HK-2 (cell line): Measurements from ENCODE around the gene DERA.
"Not testable (repeated sequence)": the region's sequence is repeated elsewhere in the genome, so short reads cannot be mapped to it uniquely, and the experiment has no call there.

Experiments
- DNase-seq: peaks from one replicate; pipeline ENCODE4 v3.0.0-alpha.2; 2018; ENCODE audit not compliant: unreplicated experiment

Gene DERA

DNA sequence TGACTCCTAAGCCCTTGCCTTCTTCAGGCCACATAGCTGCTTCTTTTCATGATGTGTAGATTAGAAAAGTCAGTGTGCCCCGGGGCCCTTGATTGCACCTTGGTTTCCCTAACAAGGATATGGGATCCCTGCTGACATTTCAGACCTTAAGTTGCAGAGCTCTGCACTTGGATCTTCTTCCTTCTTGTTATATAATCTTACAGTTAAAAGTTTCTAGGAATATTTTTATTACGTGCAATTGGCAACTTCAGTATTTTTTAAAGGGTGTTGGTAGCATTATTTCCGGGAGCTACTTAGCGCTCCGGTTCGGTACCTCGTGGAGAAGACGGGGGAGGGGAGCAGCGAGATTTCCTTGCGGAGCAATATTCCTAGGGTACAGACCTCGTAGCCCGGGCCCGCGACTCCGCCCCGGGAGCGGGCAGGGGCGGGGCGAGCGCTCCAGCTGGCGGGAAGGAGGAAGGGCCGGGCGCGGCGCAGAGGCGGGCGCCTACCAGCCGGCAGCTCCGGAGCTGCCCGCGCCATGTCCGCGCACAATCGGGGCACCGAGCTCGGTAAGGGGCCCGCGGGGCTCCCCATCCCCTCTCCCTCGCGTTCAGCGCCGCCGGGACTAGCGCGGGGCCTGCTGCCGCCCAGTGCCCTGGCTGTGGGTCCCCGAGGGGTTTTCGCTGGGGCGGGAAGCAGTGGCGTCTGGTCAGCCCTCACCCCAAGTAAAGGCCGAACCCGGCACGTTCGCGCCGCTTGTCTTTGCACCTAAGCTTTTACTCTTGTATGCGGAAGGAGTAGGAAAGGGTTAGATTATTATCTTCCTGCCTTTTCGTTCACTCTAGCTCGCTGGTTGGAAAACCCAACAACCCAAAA, at the start of gene DERA:
DERA (plus strand) TSS at position 469 of the 858 bp plus-strand sequence; CDS start at position 521, 52 bp downstream.
- DNase-seq: peak; percentile 87

DNA sequence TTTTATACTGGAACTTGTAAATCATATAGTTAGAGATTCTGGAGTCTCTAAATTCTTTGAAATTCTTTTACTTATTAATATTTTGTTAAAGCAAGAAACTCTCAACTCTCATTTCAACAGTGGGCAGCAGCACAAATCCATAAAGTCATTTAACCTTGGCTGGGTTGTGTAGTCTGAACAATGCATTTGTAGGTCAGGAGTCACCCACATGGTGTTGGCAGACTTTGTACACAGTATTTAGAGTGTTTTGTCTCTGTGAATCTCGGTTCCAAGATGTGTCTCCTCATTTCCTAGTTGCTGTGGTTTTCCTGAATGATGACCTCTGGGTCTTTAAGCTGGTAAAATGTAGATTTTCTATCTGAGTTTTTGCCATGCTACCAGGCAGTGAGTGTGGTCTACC, 49.7 kb upstream of the DERA start:
- no peak for DNase-seq

DNA sequence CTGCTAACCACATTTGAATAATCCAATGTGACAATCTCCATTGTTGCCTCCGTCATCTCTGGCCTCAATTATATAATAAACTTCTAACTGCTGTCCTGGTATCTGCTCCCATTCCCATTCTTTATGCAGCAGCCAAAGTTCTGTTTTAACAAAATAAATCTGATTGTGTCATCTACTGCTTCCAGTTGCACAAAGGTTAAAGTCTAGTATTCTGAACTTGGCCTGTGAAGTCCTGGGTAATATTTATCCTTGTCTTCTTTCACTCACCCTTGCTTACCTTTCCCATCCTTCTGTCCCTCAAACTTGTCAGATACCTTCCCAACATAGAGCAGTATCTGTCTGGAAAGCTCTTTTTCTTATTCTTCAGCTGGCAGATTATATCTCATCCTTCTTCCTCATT, 48.3 kb upstream of the DERA start:
- no peak for DNase-seq

DNA sequence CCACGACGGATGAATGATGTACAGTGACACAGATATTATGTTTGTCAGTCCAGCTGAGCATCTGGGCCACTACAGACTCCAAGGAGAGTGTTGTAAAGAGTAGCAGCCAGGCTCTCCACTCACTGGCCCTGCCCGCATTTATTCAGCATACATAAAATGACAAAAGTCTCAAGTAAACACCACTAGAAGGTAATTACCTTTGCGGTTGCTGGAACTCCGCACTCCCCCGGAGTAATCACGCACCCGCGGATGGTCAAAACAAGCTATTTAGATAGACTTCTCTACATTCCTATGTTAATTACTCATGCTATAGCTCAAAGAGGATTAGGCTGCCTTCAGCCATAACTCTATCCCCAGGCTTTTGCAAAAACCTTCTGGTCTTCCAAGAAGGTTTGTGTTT, 47.8 kb upstream of the DERA start:
- DNase-seq: no peak

DNA sequence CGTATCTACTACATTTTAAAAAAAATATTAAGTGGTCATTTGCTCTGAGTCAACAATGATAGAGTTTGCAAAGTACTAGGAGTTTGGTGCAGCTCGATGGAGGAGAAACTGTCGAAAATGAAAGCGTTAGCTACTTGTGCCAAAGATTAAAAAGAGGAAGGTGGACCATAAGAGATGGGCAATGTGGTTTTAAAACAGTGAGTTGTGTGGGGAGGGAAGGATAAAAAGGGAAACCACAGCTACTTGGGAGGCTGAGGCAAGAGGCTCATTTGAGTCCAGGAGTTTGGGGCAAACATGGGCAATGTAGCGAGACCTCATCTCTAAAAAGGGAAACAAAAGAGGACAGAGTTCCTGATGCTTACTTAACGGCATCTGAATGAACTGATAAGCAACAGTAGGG, 47.1 kb upstream of the DERA start:
- DNase-seq: no peak

DNA sequence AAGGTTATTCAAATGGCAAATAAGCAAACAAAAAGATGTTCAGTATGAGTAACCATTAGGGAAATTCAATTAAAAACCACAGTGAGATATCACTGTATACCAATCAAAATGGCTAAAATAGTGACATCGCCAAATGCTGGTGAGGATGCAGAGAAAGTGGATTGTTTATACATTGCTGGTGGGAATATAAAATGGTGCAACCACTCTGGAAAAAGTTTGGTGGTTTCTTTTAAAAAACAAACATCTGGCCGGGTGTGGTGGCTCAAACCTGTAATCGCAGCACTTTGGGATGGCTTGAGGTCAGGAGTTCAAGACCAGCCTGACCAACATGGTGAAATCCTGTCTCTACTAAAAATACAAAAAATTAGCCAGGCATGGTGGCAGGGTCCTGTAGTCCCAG, 42.9 kb upstream of the DERA start:
- DNase-seq: no peak

DNA sequence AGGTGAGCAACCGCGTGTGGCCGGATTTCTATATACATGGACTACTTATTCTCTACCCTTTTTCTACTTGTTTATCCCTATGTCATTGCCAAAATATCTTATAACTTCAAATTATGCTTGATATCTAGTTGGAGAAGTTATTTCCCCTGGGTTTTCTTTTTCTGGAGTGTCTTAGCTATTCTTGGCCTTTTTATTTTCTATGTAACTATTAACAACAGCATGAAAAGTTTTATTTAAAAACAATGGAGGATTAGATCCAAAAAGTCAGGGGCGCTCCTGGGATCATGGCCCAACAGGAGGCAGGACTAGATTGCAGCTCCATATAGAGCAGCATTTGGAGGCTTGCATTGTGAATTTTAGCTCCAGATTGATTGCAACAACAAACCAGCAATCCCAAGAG, 37.6 kb upstream of the DERA start:
- no peak for DNase-seq

DNA sequence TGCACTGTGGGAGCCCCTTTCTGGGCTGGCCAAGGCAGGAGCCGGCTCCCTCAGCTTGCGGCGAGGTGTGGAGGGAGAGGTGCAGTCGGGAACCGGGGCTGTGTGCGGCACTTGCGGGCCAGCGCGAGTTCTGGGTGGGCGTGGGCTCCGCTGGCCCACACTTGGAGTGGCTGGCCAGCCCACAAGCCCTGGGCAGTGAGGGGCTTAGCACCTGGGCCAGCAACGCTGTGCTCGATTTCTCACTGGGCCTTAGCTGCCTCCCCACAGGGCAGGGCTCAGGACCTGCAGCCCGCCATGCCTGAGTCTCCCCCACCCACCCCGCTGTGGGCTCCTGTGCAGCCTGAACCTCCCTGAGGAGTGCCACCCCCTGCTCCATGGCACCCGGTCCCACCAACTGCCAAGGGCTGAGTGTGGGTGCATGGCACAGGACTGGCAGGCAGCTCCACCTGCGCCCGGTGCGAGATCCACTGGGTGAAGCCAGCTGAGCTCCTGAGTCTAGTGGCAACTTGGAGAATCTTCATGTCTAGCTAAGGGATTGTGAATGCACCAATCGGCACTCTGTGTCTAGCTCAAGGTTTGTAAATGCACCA, 36.5 kb upstream of the DERA start:
- not testable (repeated sequence) for DNase-seq

DNA sequence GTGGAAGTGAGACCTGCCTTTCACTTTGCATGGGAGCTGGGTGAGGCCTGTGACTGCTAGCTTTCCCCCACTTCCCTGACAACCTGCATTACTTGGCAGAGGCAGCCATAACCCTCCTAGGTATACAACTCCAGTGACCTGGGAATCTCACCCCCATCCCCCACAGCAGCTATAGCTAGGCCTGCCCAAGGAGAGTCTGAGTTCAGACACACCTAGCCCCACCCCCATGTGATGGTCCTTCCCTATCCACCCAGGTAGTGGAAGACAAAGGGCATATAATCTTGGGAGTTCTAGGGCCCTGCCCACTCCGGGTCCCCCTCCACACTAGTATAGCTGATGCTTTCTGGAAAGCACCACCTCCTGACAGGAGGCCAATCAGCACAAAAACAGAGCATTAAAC, 35.3 kb upstream of the DERA start:
- no peak for DNase-seq

DNA sequence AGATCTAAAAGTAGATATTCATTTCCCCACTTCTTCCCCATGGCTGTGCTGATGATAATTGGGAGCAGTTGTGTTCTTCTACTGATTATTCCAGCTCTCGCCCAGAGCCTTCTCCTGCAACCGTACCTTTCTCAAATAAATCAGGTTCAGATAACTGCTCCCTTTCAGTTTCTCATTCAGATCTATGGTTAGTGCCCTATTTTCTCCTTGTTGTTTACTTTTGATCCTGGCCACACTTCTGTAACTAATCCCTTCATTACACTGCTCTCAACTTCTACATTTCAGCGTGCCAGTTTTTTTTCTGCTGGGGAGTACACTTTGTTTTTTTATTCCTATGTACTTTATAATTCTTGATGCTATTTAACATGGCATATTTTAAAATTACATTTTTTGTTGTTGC, 31.7 kb upstream of the DERA start:
- no peak for DNase-seq

DNA sequence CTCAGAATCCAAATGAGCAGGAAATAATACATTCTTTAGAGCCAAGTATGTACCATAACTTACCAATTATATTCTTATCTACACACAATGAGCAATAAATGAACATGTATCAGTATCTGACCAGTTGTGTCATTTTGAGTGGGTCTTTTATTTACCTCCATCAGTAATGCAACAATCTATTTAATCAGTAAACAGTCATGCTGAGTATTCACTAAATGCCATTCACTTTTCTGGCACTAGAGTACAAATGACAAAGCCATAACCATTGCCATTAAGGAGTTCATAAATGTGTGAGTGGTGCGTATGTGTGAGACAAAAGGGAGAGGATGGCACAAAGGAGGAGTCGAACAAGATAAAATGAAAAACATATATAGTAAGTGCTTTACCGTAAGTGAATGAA, 30.4 kb upstream of the DERA start:
- DNase-seq: no peak

DNA sequence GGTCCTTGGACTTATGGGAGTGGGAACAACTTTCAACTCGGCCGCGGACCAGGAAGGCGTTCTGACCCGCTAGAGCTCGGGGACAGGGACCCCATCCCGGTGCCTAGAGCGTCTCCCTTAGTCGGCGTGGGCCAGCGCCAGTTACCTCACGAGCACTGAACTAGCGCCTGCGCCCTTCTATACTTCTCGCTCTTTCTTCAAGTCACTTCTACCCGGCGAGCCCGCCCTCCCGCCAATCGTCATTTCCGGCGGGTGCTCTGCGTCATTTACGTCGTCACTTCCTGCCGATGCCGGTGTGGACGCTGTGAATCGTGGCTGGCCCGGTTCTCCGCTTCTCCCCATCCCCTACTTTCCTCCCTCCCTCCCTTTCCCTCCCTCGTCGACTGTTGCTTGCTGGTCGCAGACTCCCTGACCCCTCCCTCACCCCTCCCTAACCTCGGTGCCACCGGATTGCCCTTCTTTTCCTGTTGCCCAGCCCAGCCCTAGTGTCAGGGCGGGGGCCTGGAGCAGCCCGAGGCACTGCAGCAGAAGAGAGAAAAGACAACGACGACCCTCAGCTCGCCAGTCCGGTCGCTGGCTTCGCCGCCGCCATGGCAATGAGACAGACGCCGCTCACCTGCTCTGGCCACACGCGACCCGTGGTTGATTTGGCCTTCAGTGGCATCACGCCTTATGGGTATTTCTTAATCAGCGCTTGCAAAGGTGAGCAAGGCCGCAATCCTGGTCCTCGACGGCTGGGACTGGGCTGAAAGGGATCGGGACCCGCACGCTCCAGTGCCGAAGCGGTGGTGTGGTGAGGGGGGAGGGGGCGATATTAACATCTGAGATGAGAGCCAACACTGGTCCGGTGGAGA, 28.8 kb upstream of the DERA start, which contains the start of gene STRAP:
STRAP (plus strand) TSS at position 270 of the 854 bp plus-strand sequence; CDS start at position 591, 321 bp downstream.
- peak; percentile 96 for DNase-seq

DNA sequence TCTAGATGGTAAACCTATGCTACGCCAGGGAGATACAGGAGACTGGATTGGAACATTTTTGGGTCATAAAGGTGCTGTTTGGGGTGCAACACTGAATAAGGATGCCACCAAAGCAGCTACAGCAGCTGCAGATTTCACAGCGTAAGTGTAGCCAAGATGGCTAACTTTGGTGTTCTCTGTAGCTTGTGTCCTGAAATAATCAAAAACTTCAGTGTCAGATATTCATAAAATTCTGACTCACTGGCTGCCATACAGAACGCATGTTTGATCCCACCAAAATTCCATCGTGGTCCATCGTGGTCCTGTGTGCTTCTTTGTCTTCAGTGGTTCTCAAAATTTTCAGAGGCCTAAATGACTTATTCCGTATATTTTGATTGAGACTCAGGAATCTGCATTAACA, 27.6 kb upstream of the DERA start:
- DNase-seq: no peak

DNA sequence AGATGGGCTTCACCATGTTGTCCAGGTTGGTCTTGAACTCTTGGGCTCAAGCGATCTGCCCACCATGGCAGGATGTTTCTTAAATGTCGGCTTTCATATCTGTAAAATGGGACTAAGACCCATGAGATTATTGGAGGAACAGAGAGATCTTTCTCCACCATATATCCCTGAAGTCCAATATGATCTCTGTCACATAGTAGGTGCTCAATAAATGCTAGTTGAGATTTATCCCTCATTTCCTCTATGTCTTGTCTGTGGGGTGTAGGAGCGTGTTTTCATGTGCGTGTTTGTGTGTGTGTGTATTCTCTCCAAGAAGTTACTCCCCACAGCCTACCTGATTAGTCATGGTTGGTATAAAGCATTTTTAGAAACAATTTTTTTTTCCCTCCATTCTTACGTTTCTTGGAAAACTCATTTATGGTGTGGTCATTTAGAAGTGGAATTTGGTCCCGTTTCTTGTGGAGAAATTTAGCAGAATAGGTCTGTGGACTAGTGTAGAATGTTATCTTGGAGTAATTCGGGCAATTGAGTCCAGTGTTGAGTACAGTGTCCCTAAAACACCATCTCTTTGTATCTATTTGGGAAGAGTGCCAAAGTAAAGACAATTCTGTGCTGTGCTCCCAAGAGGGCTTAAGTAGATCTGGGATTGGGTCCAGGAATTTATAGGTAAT, 24.6 kb upstream of the DERA start:
- DNase-seq: no peak

DNA sequence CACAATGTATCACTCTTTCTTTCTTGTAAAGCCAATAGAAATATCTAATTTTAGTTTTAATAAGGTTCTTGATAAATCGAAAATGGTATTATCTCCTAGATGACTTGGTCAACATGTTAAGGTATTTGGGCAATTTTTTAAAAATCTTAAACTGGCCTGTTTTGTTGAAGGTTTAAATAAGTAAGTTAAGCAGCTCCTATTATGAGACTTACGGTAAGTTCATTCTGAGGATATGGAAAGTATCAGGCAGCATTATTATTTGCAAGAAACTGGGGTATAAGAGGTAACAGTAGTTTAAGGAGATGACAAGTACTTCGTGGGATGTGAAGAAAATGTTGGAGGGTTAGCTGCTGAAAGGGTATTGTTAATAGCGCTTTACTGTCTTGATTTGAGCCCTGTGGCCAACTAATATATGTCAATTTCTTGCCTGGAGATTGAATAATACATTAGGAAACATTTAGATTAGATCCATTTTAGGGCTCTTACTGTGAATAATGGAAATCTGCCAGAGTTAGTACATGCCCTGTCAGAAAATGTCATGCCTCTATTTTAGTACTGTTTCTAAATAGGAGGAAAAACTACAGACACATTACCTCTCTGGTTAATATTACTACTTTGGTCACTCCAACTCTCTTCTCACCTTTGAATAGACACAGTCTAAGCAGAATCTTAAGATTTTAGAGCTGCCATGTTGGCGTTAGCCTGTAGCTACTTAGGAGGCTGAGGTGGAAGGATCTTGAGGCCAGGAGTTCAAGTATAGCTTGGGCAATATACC, 23.9 kb upstream of the DERA start:
- DNase-seq: no peak

DNA sequence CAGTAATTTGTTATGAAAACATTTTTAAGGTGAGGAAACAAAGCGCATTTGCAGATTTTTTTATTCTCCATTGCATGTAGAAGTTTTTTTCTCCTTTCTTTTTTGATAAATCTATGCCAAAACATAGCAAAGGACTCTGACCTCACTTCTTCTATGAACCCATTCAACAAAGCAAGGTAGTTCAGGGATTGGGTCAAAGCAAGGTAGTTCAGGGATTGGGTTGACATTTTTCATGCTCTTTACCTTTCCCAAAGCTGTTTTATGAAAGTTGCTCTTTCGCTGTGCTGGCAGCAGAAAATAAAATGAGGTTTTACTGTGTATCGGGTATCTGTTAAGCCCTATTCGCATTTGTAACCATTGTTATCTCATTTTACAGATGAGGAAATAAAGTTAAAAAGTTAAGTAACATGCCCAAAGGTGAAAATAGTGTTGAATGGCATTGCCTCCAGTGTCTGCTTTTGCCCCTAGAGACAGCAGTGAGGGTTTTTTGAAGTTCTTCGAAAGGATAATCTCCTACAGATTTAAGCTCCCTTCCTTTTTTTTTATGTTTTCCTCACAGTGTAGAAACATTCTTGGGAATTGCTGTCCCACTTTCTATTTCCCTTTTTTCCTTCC, 18.4 kb upstream of the DERA start:
- DNase-seq: no peak

DNA sequence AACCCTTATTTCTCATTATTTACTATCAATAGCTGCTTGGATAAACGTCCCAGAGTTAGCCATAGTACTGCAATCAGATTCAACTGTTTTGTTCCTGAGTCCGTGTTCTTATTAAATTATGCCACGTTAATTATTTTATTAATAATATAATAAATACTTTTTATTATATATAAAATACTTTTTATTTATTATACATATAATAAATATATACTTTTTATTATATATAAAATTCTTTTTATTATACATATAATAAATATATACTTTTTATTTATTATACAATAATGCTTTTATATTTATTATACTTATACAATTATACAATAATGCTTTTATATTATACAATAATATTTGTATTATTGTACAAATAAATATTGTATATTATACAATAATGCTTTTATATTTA, 17.9 kb upstream of the DERA start:
- no peak for DNase-seq

DNA sequence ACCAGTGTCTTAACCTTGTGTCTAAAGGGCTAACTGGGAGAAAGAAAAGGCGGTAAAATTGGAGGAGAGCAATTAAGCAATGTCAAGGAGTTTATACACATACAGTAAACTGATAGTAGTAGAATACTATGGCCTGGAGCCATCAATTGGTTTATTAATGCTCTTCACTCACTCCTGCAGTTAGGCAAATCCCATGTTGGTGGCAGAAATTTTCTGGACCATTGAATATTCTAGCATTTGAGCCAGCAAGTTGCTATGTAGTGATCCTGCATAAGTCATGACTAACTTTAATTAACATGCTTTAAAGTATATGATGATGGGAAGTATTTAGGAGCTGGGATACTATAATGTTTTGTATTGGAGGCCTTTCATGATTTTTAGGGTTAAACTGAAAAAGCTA, 14.3 kb upstream of the DERA start:
- DNase-seq: no peak

DNA sequence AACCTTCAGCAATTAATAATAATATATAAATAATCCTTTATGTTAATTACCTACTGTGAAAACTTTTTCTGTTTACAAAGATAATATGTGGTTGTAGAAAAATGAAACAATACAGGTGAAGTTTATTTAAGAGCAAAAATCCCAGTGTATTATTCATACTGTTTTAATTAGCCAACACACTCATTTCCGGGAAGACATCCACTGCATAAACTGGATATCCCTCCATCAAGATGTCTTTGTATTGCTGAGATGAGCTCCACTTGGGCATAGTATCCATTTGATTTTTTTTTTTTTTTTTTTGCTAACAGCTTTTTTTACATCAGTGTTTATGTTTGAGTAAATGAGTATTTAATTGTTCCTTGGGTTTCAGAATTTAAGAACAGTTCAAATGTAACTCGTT, 13.7 kb upstream of the DERA start:
- DNase-seq: no peak

DNA sequence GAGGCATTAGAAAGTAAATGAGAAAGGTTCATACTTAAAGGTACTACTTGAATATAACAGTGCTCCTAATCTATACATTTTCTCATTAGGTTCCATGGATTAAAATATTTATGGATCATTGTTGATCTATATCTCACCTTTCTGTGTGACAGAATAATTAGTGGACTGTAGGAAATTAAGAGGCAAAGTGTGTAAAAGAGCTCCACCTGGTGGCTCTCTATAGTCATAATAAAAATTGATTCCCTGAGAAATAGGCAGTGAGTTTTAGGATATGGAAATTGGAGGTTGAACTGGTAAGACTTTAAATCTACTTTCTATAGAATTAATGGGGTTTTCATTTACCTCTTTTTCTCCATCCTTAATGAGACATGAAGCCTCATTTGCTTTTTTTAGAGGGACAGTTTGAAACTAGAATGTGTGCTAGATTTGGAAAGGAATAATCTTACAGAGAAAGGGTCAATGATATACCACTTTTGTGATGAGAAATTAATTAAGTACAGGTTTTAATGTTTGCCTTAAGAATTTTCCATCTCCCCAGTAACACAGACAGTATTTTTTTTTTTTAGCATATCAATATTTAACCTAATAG, 11.8 kb upstream of the DERA start:
- DNase-seq: no peak
